Gastroesophageal sphincter (tissue), 3 donors: ENCODE measurements around the gene SCAANT1.

Experiments
- EP300 ChIP-seq: sonication (generic); formaldehyde crosslinking; IDR thresholded peaks from one replicate; pipeline ENCODE4 v1.6.1; 2017; ENCODE audit warnings: antibody characterized with exemption, mild to moderate bottlenecking
- POLR2A ChIP-seq, 2 donors: fragments of 450-650 bp; IDR thresholded peaks; one replicate each; pipeline ENCODE4 v1.6.1; 2017; ENCODE audit warnings: antibody characterized with exemption in 2 of 2, mild to moderate bottlenecking in 2 of 2, moderate library complexity in 1 of 2
- POLR2AphosphoS5 ChIP-seq: sonication (generic); formaldehyde crosslinking; IDR thresholded peaks from one replicate; pipeline ENCODE4 v1.6.1; 2017; ENCODE audit warnings: antibody characterized with exemption
- TF ChIP-seq, protein P1 (sequence below), 4 experiments: fragments of 200-600 bp in 2 of 4; fragments of 450-650 bp in 2 of 4; sonication (generic) in 1 of 4; IDR thresholded peaks; one replicate each; pipeline ENCODE4 v1.5.1; 2017 to 2019; ENCODE audit warnings: antibody characterized with exemption in 4 of 4, mild to moderate bottlenecking in 2 of 4, moderate library complexity in 2 of 4

- TF ChIP-seq, protein P1, sequence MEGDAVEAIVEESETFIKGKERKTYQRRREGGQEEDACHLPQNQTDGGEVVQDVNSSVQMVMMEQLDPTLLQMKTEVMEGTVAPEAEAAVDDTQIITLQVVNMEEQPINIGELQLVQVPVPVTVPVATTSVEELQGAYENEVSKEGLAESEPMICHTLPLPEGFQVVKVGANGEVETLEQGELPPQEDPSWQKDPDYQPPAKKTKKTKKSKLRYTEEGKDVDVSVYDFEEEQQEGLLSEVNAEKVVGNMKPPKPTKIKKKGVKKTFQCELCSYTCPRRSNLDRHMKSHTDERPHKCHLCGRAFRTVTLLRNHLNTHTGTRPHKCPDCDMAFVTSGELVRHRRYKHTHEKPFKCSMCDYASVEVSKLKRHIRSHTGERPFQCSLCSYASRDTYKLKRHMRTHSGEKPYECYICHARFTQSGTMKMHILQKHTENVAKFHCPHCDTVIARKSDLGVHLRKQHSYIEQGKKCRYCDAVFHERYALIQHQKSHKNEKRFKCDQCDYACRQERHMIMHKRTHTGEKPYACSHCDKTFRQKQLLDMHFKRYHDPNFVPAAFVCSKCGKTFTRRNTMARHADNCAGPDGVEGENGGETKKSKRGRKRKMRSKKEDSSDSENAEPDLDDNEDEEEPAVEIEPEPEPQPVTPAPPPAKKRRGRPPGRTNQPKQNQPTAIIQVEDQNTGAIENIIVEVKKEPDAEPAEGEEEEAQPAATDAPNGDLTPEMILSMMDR (IDR thresholded peaks at IDR 0.05), result no peak
- no peak for TF ChIP-seq POLR2AphosphoS5
- no peak for TF ChIP-seq EP300
- TF ChIP-seq POLR2A (IDR thresholded peaks at IDR 0.05), result no peak
Observed at GRCh38 chr3:63946753-63947152, 34.6 kb upstream of the SCAANT1 start.
